ENCODE results near the gene IQCN. TPM values are rescaled to one million over a fixed set of nuclear protein-coding genes. Genes with fewer than 3 reads are reported as not detected.
A peak's percentile ranks its signal among the peaks of the same experiment; 100 is the strongest.

Gene IQCN
- total and polyA plus RNA-seq, 10 of the 15 experiments (the other 5 are each of a cell fraction or from before 2014, with no cell fraction given): 0.01 to 0.54 (median 0.23) TPM; not detected in 3

GRCh38 chr19:18290302-18291018 is 16.2 kb upstream of the IQCN start (continued):
- peak; percentile 94 for TF ChIP-seq IKZF1 (conservative IDR thresholded peaks at IDR 0.05)
- TF ChIP-seq ASH2L (IDR thresholded peaks at IDR 0.05; ENCODE audit: borderline replicate concordance, low read depth): no peak
- TF ChIP-seq POU2F2 (IDR thresholded peaks at IDR 0.05; ENCODE audit: borderline replicate concordance, low read depth, low read length): peak; percentile 52; the same call in 2 of the 3 replicates
- TF ChIP-seq TBL1XR1 (IDR thresholded peaks at IDR 0.05; ENCODE audit: low read depth, low read length): peak; percentile 90
- peak; percentile 43; the same call in 1 of the 2 replicates for TF ChIP-seq BMI1 (IDR thresholded peaks at IDR 0.05; ENCODE audit: borderline replicate concordance)
- TF ChIP-seq ZNF217 (IDR thresholded peaks at IDR 0.05): peak; percentile 80
- TF ChIP-seq PAX5 (IDR thresholded peaks at IDR 0.05; ENCODE audit: borderline replicate concordance, low read depth, low read length): peak; percentile 92
- peak; percentile 49; the same call in 1 of the 2 replicates for TF ChIP-seq PKNOX1 (IDR thresholded peaks at IDR 0.05)
- peak; percentile 76 for TF ChIP-seq NR2F1 (conservative IDR thresholded peaks at IDR 0.05)
- TF ChIP-seq HDAC6 (IDR thresholded peaks at IDR 0.05; ENCODE audit: unreplicated experiment): no peak
- TF ChIP-seq PBX3 (IDR thresholded peaks at IDR 0.05; ENCODE audit: insufficient replicate concordance, low read depth, low read length): no peak
- TF ChIP-seq CUX1 (IDR thresholded peaks at IDR 0.05; ENCODE audit: insufficient replicate concordance, low read depth, low read length): no peak
- peak; percentile 67 to 88 for TF ChIP-seq BHLHE40 (IDR thresholded peaks at IDR 0.05; ENCODE audit: borderline replicate concordance in 1 of 2, low read depth in 2 of 2, low read length in 1 of 2)
- peak; percentile 33; the same call in 1 of the 2 replicates for TF ChIP-seq REST (IDR thresholded peaks at IDR 0.05; ENCODE audit: low read depth, low read length)
- TF ChIP-seq MAX (IDR thresholded peaks at IDR 0.05; ENCODE audit: low read depth, low read length): no peak
- TF ChIP-seq DPF2 (IDR thresholded peaks at IDR 0.05): peak; percentile 99
- peak; percentile 82 for TF ChIP-seq RELA (IDR thresholded peaks at IDR 0.05; ENCODE audit: borderline replicate concordance, partially characterized antibody)
- no peak for TF ChIP-seq NR2C2 (IDR thresholded peaks at IDR 0.05; ENCODE audit: borderline replicate concordance, control insufficient read depth, insufficient read length, low read depth)
